Stimulated activated naive B cell treated with anti-CD40 and anti-IgM and Interleukin-4, amounts not matched to agents 10 μg/mL and 1 μg/mL and 100 μg/mL, for 72 hours (primary cell): Measurements from ENCODE around the gene FFAR2.
"Not testable (repeated sequence)": the region's sequence is repeated elsewhere in the genome, so short reads cannot be mapped to it uniquely, and the experiment has no call there.

Experiments used
- ATAC-seq, 2 donors: fragments of 150-1000 bp; cut with Tn5 transposase; replicated peaks; 2 replicates each; pipeline ENCODE4 v1.10.0; 2021; ENCODE audit warnings: moderate library complexity in 1 of 2
- DNase-seq: peaks from one replicate; pipeline ENCODE4 v3.0.0; 2021
- H3K27ac Mint-ChIP-seq: one replicate; pipeline ENCODE4 v1.8.0; 2022; ENCODE audit warnings: mild to moderate bottlenecking, mixed read lengths
- H3K27me3 Mint-ChIP-seq, 2 donors: one replicate each; pipeline ENCODE4 v1.8.0; 2022; ENCODE audit warnings: mixed read lengths in 2 of 2
- H3K36me3 Mint-ChIP-seq, 2 donors: one replicate each; pipeline ENCODE4 v1.8.0; 2022; ENCODE audit warnings: mixed read lengths in 2 of 2, mild to moderate bottlenecking in 1 of 2
- H3K4me1 Mint-ChIP-seq, 2 donors: one replicate each; pipeline ENCODE4 v1.8.0; 2022; ENCODE audit warnings: mixed read lengths in 2 of 2, mild to moderate bottlenecking in 1 of 2
- H3K4me3 Mint-ChIP-seq, 2 donors: one replicate each; pipeline ENCODE4 v1.8.0; 2022; ENCODE audit warnings: mild to moderate bottlenecking in 2 of 2, mixed read lengths in 2 of 2, moderate library complexity in 1 of 2
- H3K9me3 Mint-ChIP-seq, 2 donors: one replicate each; pipeline ENCODE4 v1.8.0; 2022; ENCODE audit warnings: mixed read lengths in 2 of 2, mild to moderate bottlenecking in 1 of 2

Gene FFAR2

DNA sequence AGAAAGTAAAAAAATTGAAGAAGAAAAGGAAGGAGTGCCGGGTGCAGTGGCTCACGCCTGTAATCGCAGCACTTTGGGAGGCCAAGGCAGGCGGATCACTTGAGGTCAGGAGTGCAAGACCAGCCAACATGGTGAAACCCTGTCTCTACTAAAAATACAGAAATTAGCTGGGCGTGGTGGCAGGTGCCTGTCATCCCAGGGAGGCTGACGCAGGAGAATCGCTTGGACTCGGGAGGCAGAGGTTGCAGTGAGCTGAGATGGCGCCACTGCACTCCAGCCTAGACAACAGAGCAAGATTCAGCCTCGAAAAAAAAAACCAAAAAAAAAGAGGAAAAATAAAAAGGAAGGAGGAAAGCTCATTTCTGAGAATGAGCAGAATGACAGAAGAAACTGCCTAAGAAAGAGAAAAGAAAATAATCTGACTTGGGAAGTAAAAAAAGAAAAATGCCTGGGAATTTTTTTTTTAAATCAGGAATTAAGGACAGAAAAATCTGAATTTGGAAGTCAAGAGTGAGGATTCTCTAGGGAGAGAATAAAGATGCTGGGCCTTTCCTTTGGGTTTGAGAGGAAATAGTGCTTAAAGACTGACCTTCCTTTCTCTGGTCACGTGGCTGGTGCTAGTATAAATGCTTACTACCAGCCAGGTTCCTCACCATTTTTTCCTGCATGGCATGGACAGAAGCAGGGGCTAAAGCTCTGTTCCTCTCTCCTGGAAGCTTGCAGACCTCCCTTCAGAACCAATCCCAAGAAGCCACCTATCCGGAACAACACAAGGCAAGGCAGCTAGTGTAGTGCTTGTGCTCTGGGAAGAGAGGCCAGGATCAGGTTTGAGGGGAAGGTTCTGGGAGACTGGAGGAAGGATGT, at the start of gene FFAR2:
TSS of gene FFAR2 (plus strand) at position 652 of the 864 bp plus-strand sequence. CDS start 1,458 bp downstream, outside the sequence.
- no peaks in the 10 kb centered on the region for H3K9me3 Mint-ChIP-seq
- H3K4me1 Mint-ChIP-seq, result peaks cover 55 to 66% of the 10 kb centered on the region in 2 donors
- H3K4me3 Mint-ChIP-seq, result peak within 1 kb of the TSS; percentile 11 to 26
- H3K27ac Mint-ChIP-seq, result peak within 1 kb of the TSS; percentile 75
- DNase-seq (no peak), ATAC-seq (no peak)
- peaks cover 13 to 18% of the 10 kb centered on the region in 2 donors for H3K27me3 Mint-ChIP-seq
- H3K36me3 Mint-ChIP-seq, result no peaks in the 10 kb centered on the region

DNA sequence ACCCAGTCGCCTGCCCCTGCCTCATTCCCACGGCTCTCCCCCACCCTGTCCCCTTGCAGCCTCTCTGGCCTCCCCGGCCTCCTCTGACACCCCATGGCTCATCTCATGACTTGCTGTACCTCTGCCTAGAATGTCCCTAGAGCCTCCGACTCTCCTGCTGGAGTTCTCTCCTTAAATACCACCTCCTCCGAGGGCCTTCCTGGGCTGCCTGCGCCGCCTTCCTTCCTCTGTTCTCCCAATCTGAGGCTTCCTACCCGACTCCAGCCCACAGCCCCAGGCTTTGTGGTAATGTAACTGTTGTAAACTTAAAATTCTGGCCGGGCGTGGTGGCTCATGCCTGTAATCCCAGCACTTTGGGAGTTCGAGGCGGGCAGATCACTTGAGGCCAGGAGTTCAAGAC, 49.5 kb upstream of the FFAR2 start:
- no peak overlapping the region for H3K27ac Mint-ChIP-seq
- peaks cover 2 to 7% of the 10 kb centered on the region in 2 donors for H3K4me1 Mint-ChIP-seq
- DNase-seq (no peak), ATAC-seq (no peak)
- H3K4me3 Mint-ChIP-seq, result no peak overlapping the region
- no peaks in the 10 kb centered on the region for H3K9me3 Mint-ChIP-seq
- no peaks in the 10 kb centered on the region for H3K36me3 Mint-ChIP-seq
- peaks cover 10 to 17% of the 10 kb centered on the region in 2 donors for H3K27me3 Mint-ChIP-seq

DNA sequence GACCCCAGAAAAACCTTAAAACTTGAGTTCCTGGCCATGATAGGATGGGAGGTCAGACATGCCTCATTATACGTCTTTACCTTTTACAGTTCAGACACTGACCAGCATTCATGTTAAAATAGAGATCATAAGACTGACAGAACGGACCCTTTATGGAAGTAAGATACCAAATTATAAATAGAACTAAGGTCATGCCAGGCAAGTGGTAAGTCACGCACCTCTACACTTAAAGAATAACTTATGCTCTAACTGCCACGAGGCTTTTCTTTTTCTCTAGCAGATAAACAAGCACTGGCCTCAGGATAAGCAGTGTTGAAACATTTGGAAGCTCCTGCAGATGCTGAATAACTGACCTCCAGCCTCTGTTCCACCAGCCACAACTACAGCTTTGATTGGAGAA, 48.8 kb upstream of the FFAR2 start:
- DNase-seq (no peak), ATAC-seq (no peak)
- Mint-ChIP-seq H3K27ac (no peak overlapping the region), H3K27me3 (peaks cover 10 to 17% of the 10 kb centered on the region in 2 donors), H3K4me1 (peaks cover 2 to 10% of the 10 kb centered on the region in 2 donors), H3K9me3 (no peaks in the 10 kb centered on the region), H3K36me3 (no peaks in the 10 kb centered on the region), H3K4me3 (no peak overlapping the region)

DNA sequence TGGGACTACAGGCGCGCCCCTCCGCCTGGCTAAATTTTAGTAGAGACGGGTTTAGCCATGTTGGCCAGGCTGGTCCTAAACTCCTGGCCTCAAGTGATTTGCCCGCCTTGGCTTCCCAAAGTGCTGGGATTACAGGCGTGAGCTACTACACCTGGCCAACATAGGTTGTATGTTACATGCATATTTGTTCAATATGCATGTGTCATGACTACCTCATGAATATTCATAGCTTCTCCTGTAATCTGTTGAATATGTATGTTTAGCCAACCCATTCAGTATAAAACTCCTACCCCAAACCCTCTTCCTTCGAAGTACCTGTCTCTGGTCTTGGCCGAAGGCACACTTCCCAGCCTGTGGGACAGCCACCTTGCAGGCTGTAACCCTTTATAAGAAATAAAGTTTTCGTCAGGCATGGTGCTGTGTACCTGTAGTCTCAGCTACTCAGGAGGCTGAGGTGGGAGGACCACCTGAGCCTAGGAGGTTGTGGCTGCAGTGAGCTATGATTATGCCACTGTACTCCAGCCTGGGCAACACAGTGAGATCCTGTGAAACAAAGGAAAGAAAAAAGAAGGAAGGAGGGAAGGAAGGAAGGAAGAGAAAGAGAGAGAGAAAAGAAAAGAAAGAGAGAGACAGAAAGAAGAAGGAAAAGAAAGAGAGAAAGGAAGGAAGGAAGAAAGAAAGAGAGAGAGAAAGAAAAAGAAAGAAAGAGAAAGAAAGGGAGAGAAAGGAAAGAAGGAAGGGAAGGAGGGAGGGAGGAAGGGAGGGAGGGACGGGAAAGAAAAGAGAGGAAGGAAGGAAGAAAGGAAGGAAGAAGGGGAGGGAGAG, 47.9 kb upstream of the FFAR2 start:
- no peaks in the 10 kb centered on the region for H3K36me3 Mint-ChIP-seq
- peak overlapping the region; percentile 52 for H3K27ac Mint-ChIP-seq

DNA sequence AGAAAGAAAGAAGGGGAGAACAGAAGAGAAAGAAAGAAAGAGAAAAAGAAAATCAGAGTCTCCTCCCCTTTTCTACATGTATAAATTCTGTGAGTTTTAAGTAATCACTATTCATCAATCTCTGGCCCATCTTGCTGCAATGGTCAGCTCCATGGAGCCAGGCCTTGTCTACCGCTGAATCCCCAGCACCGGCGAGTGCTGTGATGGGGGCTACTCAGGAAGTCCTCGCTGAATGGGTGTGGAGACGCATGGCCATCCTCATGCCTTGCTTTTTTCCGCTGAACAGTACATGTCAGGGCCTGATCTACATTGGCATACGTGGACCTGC, 47.3 kb upstream of the FFAR2 start:
- H3K27ac Mint-ChIP-seq, result no peak overlapping the region
- ATAC-seq, result no peak
- no peaks in the 10 kb centered on the region for H3K36me3 Mint-ChIP-seq

More for the DNA sequence above, 47.9 kb upstream of the FFAR2 start:
- ATAC-seq, result no peak
- no peak for DNase-seq
- Mint-ChIP-seq H3K9me3 (no peaks in the 10 kb centered on the region), H3K27me3 (peaks cover 10 to 17% of the 10 kb centered on the region in 2 donors), H3K4me3 (no peak overlapping the region), H3K4me1 (peaks cover 5 to 19% of the 10 kb centered on the region in 2 donors)

DNA sequence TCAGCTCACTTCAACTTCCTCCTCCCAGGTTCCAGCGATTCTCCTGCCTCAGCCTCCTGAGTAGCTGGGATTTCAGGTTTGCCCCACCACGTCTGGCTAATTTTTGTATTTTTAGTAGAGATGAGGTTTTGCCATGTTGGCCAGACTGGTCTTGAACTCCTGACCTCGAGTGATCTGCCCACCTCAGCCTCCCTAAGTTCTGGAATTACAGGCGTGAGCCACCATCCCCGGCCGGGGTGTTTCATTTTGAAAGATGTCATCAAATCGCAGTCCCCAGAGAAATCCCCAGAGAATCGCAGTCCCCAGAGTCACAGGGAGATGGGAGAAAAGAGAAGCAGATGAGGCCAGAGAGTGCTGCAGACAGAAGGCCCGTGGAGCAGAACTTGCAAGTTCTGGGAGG, 46.6 kb upstream of the FFAR2 start:
- H3K4me3 Mint-ChIP-seq, H3K9me3 Mint-ChIP-seq, ATAC-seq, H3K27ac Mint-ChIP-seq, H3K36me3 Mint-ChIP-seq: not testable (repeated sequence)
- H3K4me1 Mint-ChIP-seq, result peaks cover 10 to 31% of the 10 kb centered on the region in 2 donors
- peak; percentile 19 for DNase-seq
- H3K27me3 Mint-ChIP-seq, result peaks cover 10 to 23% of the 10 kb centered on the region in 2 donors

More for the DNA sequence above, 47.3 kb upstream of the FFAR2 start:
- peaks cover 10 to 19% of the 10 kb centered on the region in 2 donors for H3K27me3 Mint-ChIP-seq
- H3K9me3 Mint-ChIP-seq, result no peaks in the 10 kb centered on the region
- peaks cover 9 to 24% of the 10 kb centered on the region in 2 donors for H3K4me1 Mint-ChIP-seq
- H3K4me3 Mint-ChIP-seq, result no peak overlapping the region
- DNase-seq, result no peak

DNA sequence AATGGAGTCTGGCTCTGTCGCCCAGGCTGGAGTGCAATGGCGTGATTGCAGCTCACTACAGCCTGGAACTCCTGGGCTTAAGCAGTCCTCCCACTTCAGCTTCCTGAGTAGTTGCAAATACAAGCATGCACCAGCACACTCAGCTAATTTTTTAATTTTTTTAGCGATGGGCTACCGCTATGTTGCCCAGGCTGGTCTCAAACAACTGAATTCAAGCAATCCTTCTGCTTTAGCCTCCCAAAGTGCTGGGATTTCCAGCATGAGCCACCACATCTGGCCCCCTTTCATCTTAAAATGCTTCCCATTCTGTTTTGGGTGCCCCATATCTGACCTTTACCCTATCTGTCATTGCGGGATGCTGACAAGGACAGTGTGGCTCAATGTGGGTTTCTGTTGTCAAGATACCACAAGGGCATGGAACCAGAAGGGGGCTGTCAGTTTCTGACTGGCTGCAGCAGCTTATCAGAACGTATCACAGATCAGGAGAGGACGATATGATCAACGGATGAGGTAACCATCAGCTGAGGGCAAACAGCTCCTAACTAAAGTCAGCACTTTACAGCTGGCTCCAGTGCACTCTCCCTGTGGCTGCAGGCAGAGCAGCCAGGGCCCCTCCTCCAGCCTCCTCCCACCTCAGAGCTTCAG, 44.8 kb upstream of the FFAR2 start:
- DNase-seq, result no peak
- H3K27ac Mint-ChIP-seq, result no peak overlapping the region
- H3K27me3 Mint-ChIP-seq, result peaks cover 10 to 21% of the 10 kb centered on the region in 2 donors
- no peak overlapping the region for H3K4me3 Mint-ChIP-seq
- peaks cover 14 to 40% of the 10 kb centered on the region in 2 donors for H3K4me1 Mint-ChIP-seq
- H3K36me3 Mint-ChIP-seq, result no peaks in the 10 kb centered on the region
- ATAC-seq, result no peak
- no peaks in the 10 kb centered on the region for H3K9me3 Mint-ChIP-seq

DNA sequence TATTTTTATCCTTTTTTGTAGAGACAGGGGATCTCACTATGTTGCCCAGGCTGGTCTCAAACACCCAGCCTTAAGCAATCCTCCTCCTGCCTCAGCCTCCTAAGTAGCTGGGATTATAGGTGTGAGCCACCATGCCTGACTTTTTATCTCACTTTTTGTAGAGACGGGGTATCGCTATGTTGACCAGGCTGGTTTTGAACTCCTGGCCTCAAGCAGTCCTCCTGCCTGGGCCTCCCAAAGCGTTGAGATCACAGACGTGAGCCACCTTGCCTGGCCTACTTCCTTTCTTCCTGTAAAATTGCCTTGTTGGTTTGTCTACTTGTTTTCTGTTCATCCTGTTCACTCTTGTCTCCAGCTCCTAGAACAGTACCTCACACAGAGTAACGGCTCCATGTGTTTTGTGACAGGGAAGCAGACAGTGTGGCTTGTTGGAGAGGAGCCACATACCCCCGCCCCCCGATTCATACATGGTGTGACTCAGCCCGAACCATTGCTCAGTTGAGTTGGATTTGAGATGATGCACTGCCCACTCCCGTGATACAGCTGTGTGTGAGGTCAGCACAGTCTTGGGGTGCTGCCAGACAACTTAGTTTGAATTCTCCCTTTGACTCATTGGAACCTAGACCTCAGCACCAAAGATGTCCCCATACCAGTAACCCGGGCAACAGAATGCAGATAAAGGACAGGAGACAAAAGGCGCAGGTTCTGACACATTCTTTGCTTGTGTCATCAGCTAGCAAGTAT, 43.0 kb upstream of the FFAR2 start:
- Mint-ChIP-seq H3K4me3 (no peak overlapping the region), H3K27me3 (peaks cover 0 to 11% of the 10 kb centered on the region in 2 donors), H3K36me3 (no peaks in the 10 kb centered on the region), H3K4me1 (peaks cover 21 to 48% of the 10 kb centered on the region in 2 donors), H3K9me3 (no peaks in the 10 kb centered on the region), H3K27ac (no peak overlapping the region)
- ATAC-seq (peak; percentile 67 to 80), DNase-seq (peak; percentile 42)

DNA sequence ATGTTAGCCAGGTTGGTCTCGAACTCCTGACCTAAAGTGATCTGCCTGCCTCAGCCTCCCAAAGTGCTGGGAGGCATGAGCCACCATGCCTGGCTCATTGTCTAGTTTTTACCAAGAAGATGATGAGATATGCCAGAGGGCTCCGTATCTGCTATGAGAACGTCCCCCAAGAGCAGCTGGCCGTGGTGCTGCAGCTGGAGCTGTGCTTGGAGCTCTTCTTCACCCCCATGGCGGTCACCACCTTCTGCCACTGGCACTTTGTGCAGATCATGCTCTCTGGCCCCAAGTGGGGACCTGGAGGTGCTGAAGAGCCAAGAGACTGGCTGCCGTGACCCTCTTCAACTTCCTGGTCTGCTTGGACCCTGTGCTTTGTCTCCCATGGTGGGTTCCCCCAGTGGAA, 40.4 kb upstream of the FFAR2 start:
- no peak overlapping the region for H3K27ac Mint-ChIP-seq
- peaks cover 0 to 10% of the 10 kb centered on the region in 2 donors for H3K27me3 Mint-ChIP-seq
- no peak overlapping the region for H3K4me3 Mint-ChIP-seq
- no peaks in the 10 kb centered on the region for H3K36me3 Mint-ChIP-seq
- no peaks in the 10 kb centered on the region for H3K9me3 Mint-ChIP-seq
- no peak for ATAC-seq
- no peak for DNase-seq
- peaks cover 19 to 41% of the 10 kb centered on the region in 2 donors for H3K4me1 Mint-ChIP-seq

DNA sequence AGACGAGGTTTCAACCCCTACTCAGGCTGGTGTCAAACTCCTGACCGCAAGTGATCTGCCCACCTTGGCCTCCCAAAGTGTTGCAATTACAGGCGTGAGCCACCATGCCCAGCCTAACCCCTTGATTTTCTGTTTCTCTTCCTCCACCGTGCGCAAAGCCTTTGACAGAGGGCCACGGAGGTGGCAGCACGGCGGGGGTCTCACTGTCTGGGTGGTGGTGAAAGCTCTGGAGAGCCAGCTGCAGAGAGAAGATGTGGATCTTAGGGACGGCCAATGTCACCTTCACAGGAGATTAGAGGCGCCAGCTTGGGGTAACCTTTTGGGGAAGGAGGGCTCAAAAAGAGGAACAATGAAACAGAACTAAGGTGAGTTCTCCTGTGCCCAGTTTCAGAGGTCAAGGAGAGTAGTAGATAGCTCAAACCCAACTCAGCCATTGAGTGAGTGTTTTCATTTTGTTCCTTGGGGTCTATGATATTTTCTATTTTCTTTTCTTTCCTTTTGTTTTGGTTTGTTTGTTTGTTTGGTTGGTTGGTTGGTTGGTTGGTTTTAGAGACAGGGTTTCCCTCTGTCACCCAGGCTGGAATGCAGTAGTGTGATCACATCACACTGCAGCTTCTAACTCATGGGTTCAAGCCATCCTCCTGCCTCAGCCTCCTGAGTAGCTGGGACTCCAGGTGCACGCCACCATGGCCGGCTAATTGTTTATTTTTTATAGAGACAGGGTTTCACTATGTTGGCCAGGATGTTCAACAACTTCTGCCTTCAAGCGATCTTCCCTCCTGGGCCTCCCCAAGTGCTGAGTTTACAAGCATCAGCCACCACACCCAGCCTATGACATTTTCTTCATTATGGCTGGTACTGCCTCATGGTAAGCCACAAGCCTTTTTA, 39.5 kb upstream of the FFAR2 start:
- no peaks in the 10 kb centered on the region for H3K9me3 Mint-ChIP-seq
- H3K36me3 Mint-ChIP-seq, result no peaks in the 10 kb centered on the region
- H3K27ac Mint-ChIP-seq, result peak overlapping the region; percentile 11
- peak; percentile 92 to 96 for ATAC-seq
- peaks cover 19 to 41% of the 10 kb centered on the region in 2 donors for H3K4me1 Mint-ChIP-seq
- peaks cover 0 to 10% of the 10 kb centered on the region in 2 donors for H3K27me3 Mint-ChIP-seq
- peak overlapping the region in 1 of 2 donors; percentile 44 for H3K4me3 Mint-ChIP-seq
- DNase-seq, result peak; percentile 32

DNA sequence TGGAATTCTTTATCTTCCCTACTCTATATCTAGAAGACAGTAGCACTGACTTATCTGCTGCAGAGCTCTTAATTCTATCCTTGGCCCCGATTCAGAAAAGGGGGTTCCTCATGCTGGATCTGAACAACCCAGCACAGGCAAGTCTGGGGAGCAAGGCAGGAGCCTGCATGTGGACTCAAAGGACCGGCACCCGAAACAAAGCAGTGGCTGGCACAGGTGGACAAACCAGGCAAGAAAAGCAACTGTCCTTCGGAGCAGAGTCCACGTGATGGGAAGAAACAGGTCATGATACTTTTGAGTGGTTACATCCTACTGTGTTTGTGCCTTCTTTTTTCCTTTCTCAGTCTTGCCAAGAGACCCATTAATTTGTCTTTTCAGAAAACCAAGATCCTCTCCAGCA, 38.9 kb upstream of the FFAR2 start:
- ATAC-seq (no peak), DNase-seq (no peak)
- Mint-ChIP-seq H3K27ac (no peak overlapping the region), H3K4me1 (peaks cover 19 to 38% of the 10 kb centered on the region in 2 donors), H3K4me3 (no peak overlapping the region), H3K27me3 (peaks cover 0 to 13% of the 10 kb centered on the region in 2 donors), H3K9me3 (no peaks in the 10 kb centered on the region), H3K36me3 (no peaks in the 10 kb centered on the region)

DNA sequence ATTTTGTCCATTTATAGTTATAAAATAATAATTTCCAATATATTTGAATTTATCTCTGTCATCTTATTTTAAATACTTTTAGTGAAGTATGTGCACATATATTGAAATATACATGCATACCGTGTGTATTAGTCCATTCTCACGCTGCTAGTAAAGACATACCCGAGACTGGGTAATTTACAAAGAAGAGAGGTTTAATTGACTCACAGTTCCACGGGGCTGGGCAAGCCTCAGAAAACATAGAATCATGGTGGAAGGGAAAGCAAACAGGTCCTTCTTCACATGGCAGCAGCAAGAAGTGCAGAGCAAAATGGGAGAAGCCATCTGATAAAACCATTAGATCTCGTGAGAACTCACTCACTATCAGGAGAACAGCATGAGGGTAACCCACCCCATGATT, 37.6 kb upstream of the FFAR2 start:
- Mint-ChIP-seq H3K27ac (no peak overlapping the region), H3K4me1 (peaks cover 14 to 26% of the 10 kb centered on the region in 2 donors), H3K27me3 (peaks cover 3 to 18% of the 10 kb centered on the region in 2 donors), H3K36me3 (no peaks in the 10 kb centered on the region), H3K4me3 (no peak overlapping the region), H3K9me3 (no peaks in the 10 kb centered on the region)
- DNase-seq, result no peak
- ATAC-seq, result no peak

DNA sequence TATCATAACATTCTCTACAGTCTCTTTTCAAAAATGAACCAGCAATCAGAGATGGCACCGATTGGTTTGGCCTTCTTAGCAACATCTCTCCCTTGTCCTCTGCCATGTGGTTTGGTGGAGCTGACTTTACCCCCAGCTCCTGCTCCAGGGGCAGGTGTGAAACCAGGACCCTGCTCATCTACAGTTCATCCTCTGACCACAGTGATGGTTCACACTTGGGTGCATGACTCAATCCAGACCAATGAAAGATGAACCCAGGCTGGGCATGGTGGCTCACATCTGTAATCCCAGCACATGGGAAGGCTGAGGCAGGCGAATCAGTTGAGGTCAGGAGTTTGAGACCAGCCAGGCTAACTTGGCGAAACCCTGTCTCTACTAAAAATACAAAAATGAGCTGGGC, 33.6 kb upstream of the FFAR2 start:
- H3K36me3 Mint-ChIP-seq, result no peaks in the 10 kb centered on the region
- H3K4me3 Mint-ChIP-seq, result no peak overlapping the region
- H3K27me3 Mint-ChIP-seq, result peaks cover 25 to 37% of the 10 kb centered on the region in 2 donors
- no peaks in the 10 kb centered on the region for H3K9me3 Mint-ChIP-seq
- H3K4me1 Mint-ChIP-seq, result peaks cover 14 to 18% of the 10 kb centered on the region in 2 donors
- DNase-seq (no peak), ATAC-seq (no peak)
- peak overlapping the region; percentile 54 for H3K27ac Mint-ChIP-seq
